Colonic mucosa (tissue), 4 donors: ENCODE data around the gene CUTC. TPM values are rescaled to one million over a fixed set of nuclear protein-coding genes. Genes with fewer than 3 reads are reported as not detected.

ENCODE experiments used
- DNase-seq: peaks from one replicate; pipeline ENCODE4 v3.0.0-alpha.2; 2020
- H3K27ac ChIP-seq: fragments of 200-600 bp; one replicate; pipeline ENCODE4 v1.8.0; 2021
- H3K27me3 ChIP-seq: fragments of 200-600 bp; one replicate; pipeline ENCODE4 v1.8.0; 2021
- H3K36me3 ChIP-seq: fragments of 200-600 bp; one replicate; pipeline ENCODE4 v1.8.0; 2021
- H3K4me1 ChIP-seq: fragments of 200-600 bp; one replicate; pipeline ENCODE4 v1.8.0; 2021; ENCODE audit warnings: mild to moderate bottlenecking
- H3K4me3 ChIP-seq: fragments of 200-600 bp; one replicate; pipeline ENCODE4 v1.8.0; 2021
- H3K9ac ChIP-seq, 2 donors: one replicate each; pipeline ENCODE4 v1.7.0; 2013; ENCODE audit warnings: control low read depth in 2 of 2, low read depth in 2 of 2, low read length in 2 of 2
- H3K9me3 ChIP-seq: fragments of 200-600 bp; one replicate; pipeline ENCODE4 v1.8.0; 2021
- CTCF ChIP-seq: fragments of 200-600 bp; IDR thresholded peaks from one replicate; pipeline ENCODE4 v1.8.0; 2022; ENCODE audit warnings: antibody characterized with exemption, mild to moderate bottlenecking
- intact Hi-C: fragments of 100-400 bp; cut with DNase I; formaldehyde crosslinking; loops from one replicate; pipeline ENCODE4 v1.14.1; 2022
- total RNA-seq, 2 donors: library from RNA; stranded (reverse); fragmentation: NEBNext Ultra II Directional in 1 of 2; extraction: Animal tissue kit (Norgen Biotek cat#: 25700) in 1 of 2; gene quantifications; one replicate each; pipeline ENCODE4 v1.2.1, GENCODE V29; 2021
- donor health status: healthy.
- donor health status: DM: no; HTN: no; CAD: no.
- donor health status: DM: no; HTN: no; CAD: no.

CUTC gene
- total RNA-seq, 2 donors from 2014 or later: 11.2 to 15.6 TPM

GRCh38 chr10:99758211-99758891 is 26.3 kb downstream of the CUTC start:
- no peak for DNase-seq
- no peaks in the 10 kb centered on the region for H3K4me1 ChIP-seq
- no peak overlapping the region for H3K27ac ChIP-seq
- H3K27me3 ChIP-seq: no peaks in the 10 kb centered on the region
- no peaks in the 10 kb centered on the region for H3K36me3 ChIP-seq
- no peak overlapping the region for H3K4me3 ChIP-seq
- H3K9me3 ChIP-seq: no peaks in the 10 kb centered on the region
- no peak overlapping the region for H3K9ac ChIP-seq
- intact Hi-C loops: no loop called here
- TF ChIP-seq CTCF: no peak

GRCh38 chr10:99760321-99760720 is 28.3 kb downstream of the CUTC start:
- Histone ChIP-seq H3K36me3 (no peaks in the 10 kb centered on the region), H3K9ac (no peak overlapping the region), H3K9me3 (no peaks in the 10 kb centered on the region), H3K4me1 (no peaks in the 10 kb centered on the region), H3K27me3 (no peaks in the 10 kb centered on the region), H3K4me3 (no peak overlapping the region), H3K27ac (no peak overlapping the region)
- no peak for DNase-seq
- intact Hi-C loops: no loop called here
- TF ChIP-seq CTCF: no peak

- no peak overlapping the region for H3K27ac ChIP-seq
- intact Hi-C loops: no loop called here
- H3K27me3 ChIP-seq: no peaks in the 10 kb centered on the region
- no peak for DNase-seq
- no peaks in the 10 kb centered on the region for H3K9me3 ChIP-seq
- no peaks in the 10 kb centered on the region for H3K36me3 ChIP-seq
- TF ChIP-seq CTCF: no peak
- H3K4me1 ChIP-seq: no peaks in the 10 kb centered on the region
- H3K9ac ChIP-seq: no peak overlapping the region
- no peak overlapping the region for H3K4me3 ChIP-seq
Measured at GRCh38 chr10:99761365-99761764, 29.3 kb downstream of the CUTC start.

- no peaks in the 10 kb centered on the region for H3K27me3 ChIP-seq
- H3K9me3 ChIP-seq: no peaks in the 10 kb centered on the region
- H3K36me3 ChIP-seq: no peaks in the 10 kb centered on the region
- intact Hi-C loops: no loop called here
- H3K4me3 ChIP-seq: no peak overlapping the region
- H3K4me1 ChIP-seq: no peaks in the 10 kb centered on the region
- no peak overlapping the region for H3K27ac ChIP-seq
- H3K9ac ChIP-seq: no peak overlapping the region
- no peak for TF ChIP-seq CTCF
- DNase-seq: no peak
Measured at GRCh38 chr10:99765672-99766301, 33.8 kb downstream of the CUTC start.

GRCh38 chr10:99766302-99766681 is 34.3 kb downstream of the CUTC start:
- Histone ChIP-seq H3K36me3 (no peaks in the 10 kb centered on the region), H3K27ac (no peak overlapping the region), H3K9me3 (no peaks in the 10 kb centered on the region), H3K4me1 (no peaks in the 10 kb centered on the region), H3K27me3 (no peaks in the 10 kb centered on the region), H3K9ac (no peak overlapping the region), H3K4me3 (no peak overlapping the region)
- intact Hi-C loops: no loop called here
- no peak for DNase-seq
- no peak for TF ChIP-seq CTCF
